ENCODE measurements around the gene MIEF1.
"Not testable (repeated sequence)": the region's sequence is repeated elsewhere in the genome, so short reads cannot be mapped to it uniquely, and the experiment has no call there.

DNA sequence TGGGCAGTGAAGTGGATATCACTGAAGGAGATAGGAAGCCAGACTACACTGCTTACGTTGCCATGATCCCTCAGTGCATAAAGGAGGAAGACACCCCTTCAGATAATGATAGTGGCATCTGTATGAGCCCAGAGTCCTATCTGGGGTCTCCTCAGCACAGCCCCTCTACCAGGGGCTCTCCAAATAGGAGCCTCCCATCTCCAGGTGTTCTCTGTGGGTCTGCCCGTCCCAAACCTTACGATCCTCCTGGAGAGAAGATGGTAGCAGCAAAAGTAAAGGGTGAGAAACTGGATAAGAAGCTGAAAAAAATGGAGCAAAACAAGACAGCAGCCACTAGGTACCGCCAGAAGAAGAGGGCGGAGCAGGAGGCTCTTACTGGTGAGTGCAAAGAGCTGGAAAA lies 20.0 kb downstream of the MIEF1 start:
- TF ChIP-seq CTCF, POLR2AphosphoS5 (IDR thresholded peaks at IDR 0.05): not testable (repeated sequence)

Measured in esophagus muscularis mucosa (tissue), 3 donors.